Measurements from ENCODE around the gene IL11.

IL11 gene

GRCh38 chr19:55320844-55321419 lies 49.3 kb downstream of the IL11 start:
- Histone ChIP-seq H3K4me1 (peaks cover 51% of the 10 kb centered on the region), H3K4me3 (no peak overlapping the region), H3K27ac (no peak overlapping the region), H3K4me2 (peak overlapping the region; percentile 54), H3K27me3 (no peaks in the 10 kb centered on the region), H3K9me3 (no peaks in the 10 kb centered on the region), H3K36me3 (no peaks in the 10 kb centered on the region), H3K9ac (no peak overlapping the region), H4K20me1 (no peaks in the 10 kb centered on the region)
- TF ChIP-seq Cebpa-rat (IDR thresholded peaks at IDR 0.05) = no peak

GRCh38 chr19:55319785-55320184 lies 50.5 kb downstream of the IL11 start:
- H3K27ac ChIP-seq = no peak overlapping the region
- no peaks in the 10 kb centered on the region for H3K36me3 ChIP-seq
- no peaks in the 10 kb centered on the region for H3K27me3 ChIP-seq
- H3K9ac ChIP-seq = no peak overlapping the region
- no peak overlapping the region for H3K4me2 ChIP-seq
- no peak for TF ChIP-seq Cebpa-rat (IDR thresholded peaks at IDR 0.05)
- no peaks in the 10 kb centered on the region for H3K9me3 ChIP-seq
- H3K4me1 ChIP-seq = peaks cover 39% of the 10 kb centered on the region
- H4K20me1 ChIP-seq = no peaks in the 10 kb centered on the region
- H3K4me3 ChIP-seq = no peak overlapping the region

- Histone ChIP-seq H3K4me3 (no peak overlapping the region), H3K27ac (no peak overlapping the region), H4K20me1 (no peaks in the 10 kb centered on the region), H3K4me1 (peaks cover 8% of the 10 kb centered on the region), H3K9ac (no peak overlapping the region), H3K9me3 (no peaks in the 10 kb centered on the region), H3K27me3 (no peaks in the 10 kb centered on the region), H3K4me2 (no peak overlapping the region), H3K36me3 (peaks cover 9% of the 10 kb centered on the region; the same call in 1 of the 2 replicates)
- no peak for TF ChIP-seq Cebpa-rat (IDR thresholded peaks at IDR 0.05)
Measured at GRCh38 chr19:55316646-55317045, 53.6 kb downstream of the IL11 start.

- Histone ChIP-seq H3K9ac (no peak overlapping the region), H3K27ac (no peak overlapping the region), H3K27me3 (no peaks in the 10 kb centered on the region), H3K36me3 (peaks cover 13% of the 10 kb centered on the region; the same call in 1 of the 2 replicates), H3K4me1 (peaks cover 2% of the 10 kb centered on the region), H4K20me1 (no peaks in the 10 kb centered on the region), H3K4me2 (no peak overlapping the region), H3K4me3 (no peak overlapping the region), H3K9me3 (no peaks in the 10 kb centered on the region)
- TF ChIP-seq Cebpa-rat (IDR thresholded peaks at IDR 0.05) = no peak
Measured at GRCh38 chr19:55315956-55316525, 54.2 kb downstream of the IL11 start.

DNA sequence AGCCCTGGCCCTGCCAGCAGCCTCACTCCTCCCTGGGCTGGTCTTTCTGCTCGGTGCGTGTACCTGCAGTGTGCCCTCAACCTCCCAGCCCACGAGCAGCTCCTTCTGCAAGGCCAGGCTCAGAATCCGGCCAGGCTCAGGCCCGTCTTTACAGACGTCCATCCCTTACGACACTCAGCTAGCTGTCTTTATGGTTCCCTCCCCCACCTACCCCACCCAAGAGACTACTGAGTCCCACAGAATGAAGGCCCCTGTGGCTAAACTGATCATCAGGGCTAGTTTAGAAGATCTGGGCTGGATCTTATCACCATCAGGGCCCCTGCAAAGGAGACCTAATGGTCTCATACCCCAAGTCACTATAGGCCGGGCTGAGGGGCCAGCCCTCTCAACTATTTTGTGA lies 55.9 kb downstream of the IL11 start:
- Histone ChIP-seq H3K4me3 (no peak overlapping the region), H3K9me3 (no peaks in the 10 kb centered on the region), H3K4me2 (no peak overlapping the region), H4K20me1 (no peaks in the 10 kb centered on the region), H3K27ac (no peak overlapping the region), H3K9ac (no peak overlapping the region), H3K36me3 (peaks cover 19% of the 10 kb centered on the region), H3K27me3 (no peaks in the 10 kb centered on the region), H3K4me1 (peaks cover 13% of the 10 kb centered on the region)
- no peak for TF ChIP-seq Cebpa-rat (IDR thresholded peaks at IDR 0.05)
